A673 (cell line): ENCODE data around the gene TLDC2. TPM values are rescaled to one million over a fixed set of nuclear protein-coding genes. Genes with fewer than 3 reads are reported as not detected.
"Not testable (repeated sequence)": the region's sequence is repeated elsewhere in the genome, so short reads cannot be mapped to it uniquely, and the experiment has no call there.

Source experiments
- BruUV-seq: library from RNA; stranded (reverse); fragments of 400-500 nt; replicated peaks from 2 replicates; lab custom pipeline; 2021; lab: Mats Ljungman, UMichigan
- CTCF ChIA-PET: fragments of 300-600 bp; sonication (Branson Sonifier 250); formaldehyde crosslinking; loops from one replicate; lab custom pipeline; 2022; ENCODE audit warnings: antibody characterized with exemption; lab: Charles Lee
- POLR2A ChIA-PET: fragments of 300-600 bp; sonication (Branson Sonifier 250); formaldehyde crosslinking; loops from one replicate; lab custom pipeline; 2022; ENCODE audit warnings: antibody characterized with exemption; ENCODE audit not compliant: low non-redundant PET; lab: Charles Lee
- DNase-seq: peaks from one replicate; pipeline ENCODE4 v3.0.0-alpha.2; 2015; ENCODE audit warnings: low spot score
- H3K27ac ChIP-seq: fragments of 200-600 bp; sonication (generic); 2 replicates; pipeline ENCODE4 v1.5.1; 2016; ENCODE audit warnings: mixed run types, low read depth, mild to moderate bottlenecking, mixed read lengths, antibody characterized with exemption, low read length; ENCODE audit not compliant: poor library complexity, severe bottlenecking
- H3K27me3 ChIP-seq: fragments of 200-600 bp; sonication (generic); replicated peaks from 2 replicates; pipeline ENCODE4 v1.6.1; 2017; ENCODE audit warnings: mixed run types, low read depth, mild to moderate bottlenecking, mixed read lengths, antibody characterized with exemption, low read length; ENCODE audit not compliant: insufficient read depth, poor library complexity
- H3K36me3 ChIP-seq: fragments of 200-600 bp; sonication (generic); 2 replicates; pipeline ENCODE4 v1.6.1; 2016; ENCODE audit warnings: mixed run types, mild to moderate bottlenecking, mixed read lengths, antibody characterized with exemption, low read length; ENCODE audit not compliant: insufficient read depth, poor library complexity, severe bottlenecking
- H3K4me1 ChIP-seq: fragments of 200-600 bp; sonication (generic); 2 replicates; pipeline ENCODE4 v1.6.1; 2017; ENCODE audit warnings: mixed run types, mild to moderate bottlenecking, mixed read lengths, antibody characterized with exemption, low read length; ENCODE audit not compliant: insufficient read depth, poor library complexity, severe bottlenecking
- H3K4me3 ChIP-seq: fragments of 200-600 bp; sonication (generic); 2 replicates; pipeline ENCODE4 v1.5.1; 2016; ENCODE audit warnings: low read depth, mixed run types, mild to moderate bottlenecking, mixed read lengths, low read length; ENCODE audit not compliant: poor library complexity, severe bottlenecking
- H3K9me3 ChIP-seq: fragments of 200-600 bp; sonication (generic); 2 replicates; pipeline ENCODE4 v1.6.1; 2016; ENCODE audit warnings: mixed run types, low read depth, mild to moderate bottlenecking, mixed read lengths, antibody characterized with exemption, low read length; ENCODE audit not compliant: poor library complexity, severe bottlenecking
- CTCF ChIP-seq: fragments of 300-800, 200-600 bp; sonication (generic); conservative IDR thresholded peaks from 2 replicates; pipeline ENCODE4 v1.5.1; 2017; ENCODE audit warnings: low read depth, mild to moderate bottlenecking, antibody characterized with exemption, low read length, moderate library complexity, mixed read lengths
- EZH2 ChIP-seq: fragments of 200-600 bp; sonication (generic); IDR thresholded peaks from 2 replicates; pipeline ENCODE4 v1.6.1; 2017; ENCODE audit warnings: borderline replicate concordance, low read depth, mild to moderate bottlenecking, mixed read lengths, antibody characterized with exemption, low read length; ENCODE audit not compliant: poor library complexity, severe bottlenecking
- intact Hi-C: fragments of 100-400 bp; cut with micrococcal nuclease; formaldehyde crosslinking; loops from one replicate; pipeline ENCODE4 v1.10.0; 2022; ENCODE audit not compliant: unreplicated experiment
- total RNA-seq: library from RNA; stranded (reverse); gene quantifications from 2 replicates; pipeline ENCODE4 v1.2.3, GENCODE V29; 2021

The TLDC2 gene
- total RNA-seq, 1 experiment from 2014 or later = not detected

DNA sequence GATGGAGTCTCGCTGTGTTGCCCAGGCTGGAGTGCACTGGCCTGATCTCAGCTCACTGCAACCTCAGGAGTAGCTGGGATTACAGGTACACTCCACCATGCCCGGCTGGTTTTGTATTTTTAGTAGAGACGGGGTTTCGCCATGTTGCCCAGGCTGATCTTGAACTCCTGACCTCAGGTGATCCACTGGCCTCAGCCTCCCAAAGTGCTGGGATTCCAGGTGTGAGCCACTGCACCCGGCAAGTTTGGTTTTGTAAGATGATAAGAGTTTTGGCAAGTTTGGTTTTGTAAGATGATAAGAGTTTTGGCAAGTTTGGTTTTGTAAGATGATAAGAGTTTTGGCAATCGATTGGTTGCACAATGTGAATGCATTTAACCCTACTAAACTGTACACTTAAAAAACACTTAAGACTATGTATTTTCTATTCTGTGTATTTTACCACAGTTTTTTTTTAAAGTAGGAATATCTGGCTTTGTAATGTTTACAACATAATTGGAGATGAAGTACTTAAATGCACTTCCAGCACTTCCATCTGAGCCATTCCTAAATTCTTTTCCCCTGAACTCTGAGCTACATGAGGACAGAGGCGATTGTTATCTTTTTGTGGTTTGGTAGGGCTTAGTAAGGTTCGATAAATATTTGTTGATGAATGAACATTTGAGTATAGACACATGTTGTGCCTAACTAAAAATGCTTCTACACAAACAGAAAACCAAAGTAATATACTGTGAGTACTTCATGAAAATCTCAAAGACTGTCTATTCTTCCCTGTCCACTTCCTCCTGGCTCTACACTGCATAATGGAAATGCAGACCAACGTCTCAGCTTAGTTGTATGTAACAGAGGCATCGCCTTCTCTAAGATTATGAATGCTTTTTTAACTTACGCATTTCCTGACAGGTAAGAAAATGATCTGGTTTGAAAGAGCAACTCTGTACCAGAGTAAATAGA is 56.8 kb downstream of the TLDC2 start:
- CTCF ChIA-PET = no interaction called here

GRCh38 chr20:36933571-36933970 is 57.6 kb downstream of the TLDC2 start:
- intact Hi-C loops, DNase-seq, H3K9me3 ChIP-seq, POLR2A ChIA-PET, H3K4me3 ChIP-seq, H3K27ac ChIP-seq, H3K36me3 ChIP-seq, H3K27me3 ChIP-seq, H3K4me1 ChIP-seq, CTCF ChIA-PET, BruUV-seq: not testable (repeated sequence)

More for the DNA sequence above, 56.8 kb downstream of the TLDC2 start:
- no peak for TF ChIP-seq CTCF
- TF ChIP-seq EZH2 = no peak
- no peaks in the 10 kb centered on the region for H3K36me3 ChIP-seq
- BruUV-seq = no TSS peak
- no peaks in the 10 kb centered on the region for H3K27me3 ChIP-seq
- POLR2A ChIA-PET = no interaction called here
- H3K9me3 ChIP-seq = no peaks in the 10 kb centered on the region
- H3K27ac ChIP-seq = no peak overlapping the region
- intact Hi-C loops = no loop called here
- no peak for DNase-seq
- no peaks in the 10 kb centered on the region for H3K4me1 ChIP-seq
- no peak overlapping the region for H3K4me3 ChIP-seq

GRCh38 chr20:36936341-36936740 is 60.4 kb downstream of the TLDC2 start:
- ChIA-PET CTCF (no interaction called here), POLR2A (no interaction called here)
- H3K4me1 ChIP-seq = peaks cover 7% of the 10 kb centered on the region
- intact Hi-C loops = no loop called here
- no peaks in the 10 kb centered on the region for H3K36me3 ChIP-seq
- DNase-seq = no peak
- no peak overlapping the region for H3K27ac ChIP-seq
- H3K4me3 ChIP-seq = no peak overlapping the region
- TF ChIP-seq EZH2 (no peak), CTCF (no peak)
- H3K9me3 ChIP-seq = no peaks in the 10 kb centered on the region
- H3K27me3 ChIP-seq = no peaks in the 10 kb centered on the region
- BruUV-seq = no TSS peak

GRCh38 chr20:36936761-36937401 is 60.9 kb downstream of the TLDC2 start:
- POLR2A ChIA-PET, CTCF ChIA-PET: not testable (repeated sequence)

More at GRCh38 chr20:36936761-36937401, 60.9 kb downstream of the TLDC2 start:
- H3K36me3 ChIP-seq, H3K27ac ChIP-seq, H3K4me3 ChIP-seq, intact Hi-C loops, BruUV-seq, H3K27me3 ChIP-seq, H3K9me3 ChIP-seq, DNase-seq: not testable (repeated sequence)
- H3K4me1 ChIP-seq = peaks cover 12% of the 10 kb centered on the region
